ENCODE measurements around the gene VSIG10L2.

DNA sequence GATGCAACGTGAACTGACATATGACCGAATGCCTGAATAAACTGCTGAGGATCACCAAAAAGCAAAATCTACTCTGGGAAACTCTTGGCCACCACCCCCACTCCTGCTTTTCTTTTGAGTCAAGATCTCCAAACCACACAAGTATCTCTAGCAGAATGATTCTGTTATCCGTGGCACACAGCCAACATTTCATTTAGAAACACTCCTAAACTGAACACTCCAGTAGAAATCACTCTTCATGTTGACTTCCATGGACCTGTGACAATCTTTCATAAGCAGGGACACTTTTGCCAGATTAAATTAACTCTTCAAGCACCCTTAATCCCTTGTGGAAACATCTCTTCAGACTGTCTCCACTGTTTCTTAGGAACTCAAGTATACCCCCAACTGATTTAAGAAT, 44.4 kb downstream of the VSIG10L2 start:
- TF ChIP-seq, protein P1, sequence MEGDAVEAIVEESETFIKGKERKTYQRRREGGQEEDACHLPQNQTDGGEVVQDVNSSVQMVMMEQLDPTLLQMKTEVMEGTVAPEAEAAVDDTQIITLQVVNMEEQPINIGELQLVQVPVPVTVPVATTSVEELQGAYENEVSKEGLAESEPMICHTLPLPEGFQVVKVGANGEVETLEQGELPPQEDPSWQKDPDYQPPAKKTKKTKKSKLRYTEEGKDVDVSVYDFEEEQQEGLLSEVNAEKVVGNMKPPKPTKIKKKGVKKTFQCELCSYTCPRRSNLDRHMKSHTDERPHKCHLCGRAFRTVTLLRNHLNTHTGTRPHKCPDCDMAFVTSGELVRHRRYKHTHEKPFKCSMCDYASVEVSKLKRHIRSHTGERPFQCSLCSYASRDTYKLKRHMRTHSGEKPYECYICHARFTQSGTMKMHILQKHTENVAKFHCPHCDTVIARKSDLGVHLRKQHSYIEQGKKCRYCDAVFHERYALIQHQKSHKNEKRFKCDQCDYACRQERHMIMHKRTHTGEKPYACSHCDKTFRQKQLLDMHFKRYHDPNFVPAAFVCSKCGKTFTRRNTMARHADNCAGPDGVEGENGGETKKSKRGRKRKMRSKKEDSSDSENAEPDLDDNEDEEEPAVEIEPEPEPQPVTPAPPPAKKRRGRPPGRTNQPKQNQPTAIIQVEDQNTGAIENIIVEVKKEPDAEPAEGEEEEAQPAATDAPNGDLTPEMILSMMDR (IDR thresholded peaks at IDR 0.05) = no peak
- TF ChIP-seq POLR2A (IDR thresholded peaks at IDR 0.05) = no peak

All from vagina (tissue), 2 donors.